ENCODE results near the gene OR2V1. TPM values are rescaled to one million over a fixed set of nuclear protein-coding genes. Genes with fewer than 3 reads are reported as not detected.
"Not testable (repeated sequence)": the region's sequence is repeated elsewhere in the genome, so short reads cannot be mapped to it uniquely, and the experiment has no call there.

Gene OR2V1
- total RNA-seq, 1 donor from 2014 or later, result not detected

GRCh38 chr5:181127907-181128626 lies 2.9 kb downstream of the OR2V1 start:
- no peak for DNase-seq (ENCODE audit: low read depth)

GRCh38 chr5:181127456-181127855 lies 3.5 kb downstream of the OR2V1 start:
- no peak for DNase-seq (ENCODE audit: low read depth)

GRCh38 chr5:181126841-181127240 lies 4.1 kb downstream of the OR2V1 start:
- DNase-seq (ENCODE audit: low read depth), result no peak

- DNase-seq (ENCODE audit: low read depth), result no peak
Observed at GRCh38 chr5:181124526-181124925, 6.4 kb downstream of the OR2V1 start.

- DNase-seq (ENCODE audit: low read depth), result no peak
Observed at GRCh38 chr5:181121675-181122561, 9.1 kb downstream of the OR2V1 start.

- DNase-seq (ENCODE audit: low read depth), result no peak
Observed at GRCh38 chr5:181120761-181121160, 10.2 kb downstream of the OR2V1 start.

GRCh38 chr5:181120306-181120705 lies 10.7 kb downstream of the OR2V1 start:
- peak; percentile 9 for DNase-seq (ENCODE audit: low read depth)

- DNase-seq (ENCODE audit: low read depth), result no peak
Observed at GRCh38 chr5:181119105-181119504, 11.9 kb downstream of the OR2V1 start.

- no peak for DNase-seq (ENCODE audit: low read depth)
Observed at GRCh38 chr5:181118369-181118768, 12.6 kb downstream of the OR2V1 start.

GRCh38 chr5:181114844-181115778 lies 15.9 kb downstream of the OR2V1 start:
- DNase-seq (ENCODE audit: low read depth), result peak; percentile 52

GRCh38 chr5:181114284-181114843 lies 16.6 kb downstream of the OR2V1 start:
- no peak for DNase-seq (ENCODE audit: low read depth)

GRCh38 chr5:181113572-181113971 lies 17.4 kb downstream of the OR2V1 start:
- DNase-seq (ENCODE audit: low read depth), result not testable (repeated sequence)

- no peak for DNase-seq (ENCODE audit: low read depth)
Observed at GRCh38 chr5:181112476-181112875, 18.5 kb downstream of the OR2V1 start.

- no peak for DNase-seq (ENCODE audit: low read depth)
Observed at GRCh38 chr5:181111010-181111409, 20.0 kb downstream of the OR2V1 start.

GRCh38 chr5:181109489-181110013 lies 21.4 kb downstream of the OR2V1 start:
- DNase-seq (ENCODE audit: low read depth), result no peak

GRCh38 chr5:181108578-181109165 lies 22.3 kb downstream of the OR2V1 start:
- no peak for DNase-seq (ENCODE audit: low read depth)

- DNase-seq (ENCODE audit: low read depth), result no peak
Observed at GRCh38 chr5:181107699-181108098, 23.3 kb downstream of the OR2V1 start.

- no peak for DNase-seq (ENCODE audit: low read depth)
Observed at GRCh38 chr5:181105391-181106025, 25.5 kb downstream of the OR2V1 start.

GRCh38 chr5:181104606-181105390 lies 26.2 kb downstream of the OR2V1 start:
- DNase-seq (ENCODE audit: low read depth), result not testable (repeated sequence)

GRCh38 chr5:181104259-181104568 lies 26.8 kb downstream of the OR2V1 start:
- not testable (repeated sequence) for DNase-seq (ENCODE audit: low read depth)

Data from renal cortical epithelial cell (primary cell).